Keratinocyte (primary cell): ENCODE data around the gene CACNA1F.

Experiments used
- CTCF ChIP-seq, 3 experiments: IDR thresholded peaks in 1 of 3; conservative IDR thresholded peaks in 1 of 3; optimal IDR thresholded peaks in 1 of 3; 2 replicates in 2 of 3; 3 replicates in 1 of 3; pipeline versions ENCODE3 to v1.5.1; 2011; ENCODE audit warnings: low read length in 3 of 3, mild to moderate bottlenecking in 3 of 3, moderate library complexity in 2 of 3, control low read depth in 1 of 3, inconsistent platforms in 1 of 3; ENCODE audit not compliant: insufficient read depth in 2 of 3; ENCODE audit errors: extremely low read depth in 1 of 3
- EZH2 ChIP-seq: IDR thresholded peaks from one replicate; pipeline ENCODE4 v1.6.1; 2012; ENCODE audit warnings: inconsistent platforms, mild to moderate bottlenecking, low read length, moderate library complexity

- TF ChIP-seq CTCF (optimal IDR thresholded peaks at IDR 0.05 in 1 of 3, IDR thresholded peaks at IDR 0.05 in 1 of 3, conservative IDR thresholded peaks at IDR 0.05 in 1 of 3; ENCODE audit: extremely low read depth in 1 of 3, insufficient read depth in 2 of 3, low read length in 3 of 3) (no peak), EZH2 (no peak)
Observed at GRCh38 chrX:49269010-49269766, 36.0 kb upstream of the CACNA1F start.
